Prostate gland (tissue), 2 donors: ENCODE results near the gene COL4A2. TPM values are rescaled to one million over a fixed set of nuclear protein-coding genes. Genes with fewer than 3 reads are reported as not detected.
A peak's percentile ranks its signal among the peaks of the same experiment; 100 is the strongest.

Source experiments
- DNase-seq: peaks from one replicate; pipeline ENCODE4 v3.0.0-alpha.2; 2019; ENCODE audit warnings: low spot score
- H3K27ac ChIP-seq, 2 donors: fragments of 200-600 bp; sonication (generic); 2 replicates each; pipeline ENCODE4 v1.5.1; 2017 to 2019
- H3K27me3 ChIP-seq: fragments of 200-600 bp; sonication (generic); replicated peaks from 2 replicates; pipeline ENCODE4 v1.5.1; 2019; ENCODE audit not compliant: insufficient read depth
- H3K36me3 ChIP-seq, 2 donors: fragments of 200-600 bp; sonication (generic); 1 replicate in 1 of 2; 2 replicates in 1 of 2; pipeline versions ENCODE4 v1.5.1 to v1.8.1; 2017 to 2019
- H3K4me1 ChIP-seq: fragments of 200-600 bp; sonication (generic); replicated peaks from 2 replicates; pipeline ENCODE4 v1.5.1; 2019
- H3K4me3 ChIP-seq, 2 donors: fragments of 200-600 bp; sonication (generic); 2 replicates each; pipeline ENCODE4 v1.5.1; 2017 to 2019
- H3K9me3 ChIP-seq: fragments of 200-600 bp; sonication (generic); 2 replicates; pipeline ENCODE4 v1.5.1; 2017
- POLR2A ChIP-seq: fragments of 450-650 bp; IDR thresholded peaks from one replicate; pipeline ENCODE4 v1.6.1; 2016; ENCODE audit warnings: antibody characterized with exemption, mild to moderate bottlenecking
- POLR2AphosphoS5 ChIP-seq: sonication (generic); formaldehyde crosslinking; IDR thresholded peaks from one replicate; pipeline ENCODE4 v1.6.1; 2017; ENCODE audit warnings: antibody characterized with exemption
- WGBS: methylation state at CpG from one replicate; pipeline ENCODE4 v1.1.5; 2018; 5-methylcytosine and 5-hydroxymethylcytosine counted together
- intact Hi-C: fragments of 100-400 bp; cut with DNase I; formaldehyde crosslinking; loops from one replicate; pipeline ENCODE4 v1.14.2; 2022
- total RNA-seq, 2 donors: library from RNA; depleted of rRNA; stranded (reverse); fragments of >200 nt; gene quantifications; one replicate each; pipeline ENCODE4 v1.1.0, GENCODE V29; 2016
- TF ChIP-seq, protein P1 (sequence below), 4 experiments: fragments of 200-600 bp in 2 of 4; fragments of 450-650 bp in 2 of 4; sonication (generic) in 2 of 4; IDR thresholded peaks; 1 replicate in 3 of 4; 2 replicates in 1 of 4; pipeline ENCODE4 v1.5.1; 2016 to 2019; ENCODE audit warnings: antibody characterized with exemption in 4 of 4, mild to moderate bottlenecking in 2 of 4, moderate library complexity in 2 of 4

Gene COL4A2
- total RNA-seq, 2 donors from 2014 or later, result 82.8 to 193 TPM

DNA sequence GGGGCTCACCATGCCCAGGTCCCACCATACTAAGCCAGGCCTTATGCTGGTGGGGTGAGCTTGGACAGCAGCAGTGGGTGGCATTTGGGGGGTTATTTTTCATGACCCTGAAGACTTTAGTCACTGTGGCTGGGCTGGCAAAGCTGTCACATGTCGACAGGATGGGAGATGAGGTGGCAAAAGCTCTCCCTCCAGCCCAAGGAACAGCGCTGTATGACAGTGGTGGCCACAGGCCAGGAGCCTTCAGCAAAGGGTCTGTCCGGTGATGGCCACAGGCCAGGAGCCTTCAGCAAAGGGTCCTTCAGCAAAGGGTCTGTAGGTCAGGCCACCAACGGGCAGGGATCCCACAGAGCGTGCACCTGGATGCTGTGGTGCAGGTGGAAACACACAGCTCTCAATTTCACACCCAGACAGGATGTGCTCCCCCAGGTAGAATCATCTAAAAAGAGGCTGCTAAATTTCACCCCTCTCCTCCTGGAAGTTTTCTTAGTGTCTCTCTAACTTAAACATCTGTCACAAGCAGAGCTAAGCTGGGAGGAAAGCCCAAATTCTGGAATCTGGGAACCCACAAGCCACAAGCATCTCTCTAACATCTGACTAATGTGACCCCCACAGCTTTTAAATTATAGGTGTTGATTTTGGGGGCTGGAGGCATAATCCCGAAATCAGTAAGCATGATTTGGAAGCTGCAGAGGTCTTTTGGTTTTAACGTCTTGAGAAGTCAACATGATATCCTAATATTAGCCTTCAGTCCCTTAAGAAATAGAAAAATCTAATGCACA is 23.2 kb upstream of the COL4A2 start:
- H3K36me3 ChIP-seq, result no peaks in the 10 kb centered on the region
- H3K27ac ChIP-seq, result no peak overlapping the region
- H3K4me3 ChIP-seq, result no peak overlapping the region
- H3K27me3 ChIP-seq, result no peaks in the 10 kb centered on the region
- H3K4me1 ChIP-seq, result no peaks in the 10 kb centered on the region
- intact Hi-C loops, result no loop called here
- DNase-seq, result no peak
- H3K9me3 ChIP-seq, result no peaks in the 10 kb centered on the region
- WGBS, result 77% methylated on average over 7 of the region's 7 CpGs
- TF ChIP-seq POLR2A (no peak), POLR2AphosphoS5 (no peak)
- TF ChIP-seq, protein P1, sequence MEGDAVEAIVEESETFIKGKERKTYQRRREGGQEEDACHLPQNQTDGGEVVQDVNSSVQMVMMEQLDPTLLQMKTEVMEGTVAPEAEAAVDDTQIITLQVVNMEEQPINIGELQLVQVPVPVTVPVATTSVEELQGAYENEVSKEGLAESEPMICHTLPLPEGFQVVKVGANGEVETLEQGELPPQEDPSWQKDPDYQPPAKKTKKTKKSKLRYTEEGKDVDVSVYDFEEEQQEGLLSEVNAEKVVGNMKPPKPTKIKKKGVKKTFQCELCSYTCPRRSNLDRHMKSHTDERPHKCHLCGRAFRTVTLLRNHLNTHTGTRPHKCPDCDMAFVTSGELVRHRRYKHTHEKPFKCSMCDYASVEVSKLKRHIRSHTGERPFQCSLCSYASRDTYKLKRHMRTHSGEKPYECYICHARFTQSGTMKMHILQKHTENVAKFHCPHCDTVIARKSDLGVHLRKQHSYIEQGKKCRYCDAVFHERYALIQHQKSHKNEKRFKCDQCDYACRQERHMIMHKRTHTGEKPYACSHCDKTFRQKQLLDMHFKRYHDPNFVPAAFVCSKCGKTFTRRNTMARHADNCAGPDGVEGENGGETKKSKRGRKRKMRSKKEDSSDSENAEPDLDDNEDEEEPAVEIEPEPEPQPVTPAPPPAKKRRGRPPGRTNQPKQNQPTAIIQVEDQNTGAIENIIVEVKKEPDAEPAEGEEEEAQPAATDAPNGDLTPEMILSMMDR (IDR thresholded peaks at IDR 0.05), result no peak

DNA sequence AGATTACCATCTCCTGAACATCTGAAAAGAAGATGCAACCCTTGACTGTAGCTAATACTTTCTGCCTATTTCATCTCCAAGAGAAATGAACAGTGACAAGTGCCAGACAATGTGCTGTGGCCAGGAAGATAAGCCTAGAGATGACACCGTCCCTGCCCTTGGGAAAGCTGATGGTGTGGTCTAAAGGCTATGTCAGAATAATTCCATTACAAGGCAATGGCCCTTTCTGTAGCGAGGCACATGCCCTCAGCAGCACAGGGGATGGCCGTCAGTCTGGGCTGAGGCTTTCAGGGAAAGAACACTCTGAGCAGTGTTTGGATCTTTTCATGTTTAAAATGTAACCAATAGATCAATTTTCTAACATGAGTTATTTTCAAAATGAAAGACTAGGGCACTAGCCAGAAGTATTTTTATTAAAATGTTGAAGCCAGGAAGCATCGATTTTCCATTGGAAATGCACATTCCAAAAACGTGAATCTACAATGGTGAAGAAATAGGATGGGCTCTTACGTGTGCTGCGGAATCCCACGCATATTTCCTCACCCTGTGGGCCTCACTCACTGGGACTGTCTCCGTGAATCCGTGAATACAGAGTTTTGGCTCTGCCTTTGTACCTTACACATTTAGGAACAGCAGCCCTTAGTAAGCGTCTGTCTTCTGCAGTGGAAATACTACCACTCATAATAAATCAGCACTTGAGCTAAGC is 22.2 kb upstream of the COL4A2 start:
- Histone ChIP-seq H3K27ac (no peak overlapping the region), H3K9me3 (no peaks in the 10 kb centered on the region), H3K4me3 (no peak overlapping the region), H3K27me3 (no peaks in the 10 kb centered on the region), H3K36me3 (no peaks in the 10 kb centered on the region), H3K4me1 (no peaks in the 10 kb centered on the region)
- intact Hi-C loops, result no loop called here
- TF ChIP-seq POLR2A (no peak), POLR2AphosphoS5 (no peak)
- TF ChIP-seq, protein P1 (IDR thresholded peaks at IDR 0.05), result no peak
- DNase-seq, result no peak
- WGBS, result 82% methylated on average over 11 of the region's 11 CpGs

DNA sequence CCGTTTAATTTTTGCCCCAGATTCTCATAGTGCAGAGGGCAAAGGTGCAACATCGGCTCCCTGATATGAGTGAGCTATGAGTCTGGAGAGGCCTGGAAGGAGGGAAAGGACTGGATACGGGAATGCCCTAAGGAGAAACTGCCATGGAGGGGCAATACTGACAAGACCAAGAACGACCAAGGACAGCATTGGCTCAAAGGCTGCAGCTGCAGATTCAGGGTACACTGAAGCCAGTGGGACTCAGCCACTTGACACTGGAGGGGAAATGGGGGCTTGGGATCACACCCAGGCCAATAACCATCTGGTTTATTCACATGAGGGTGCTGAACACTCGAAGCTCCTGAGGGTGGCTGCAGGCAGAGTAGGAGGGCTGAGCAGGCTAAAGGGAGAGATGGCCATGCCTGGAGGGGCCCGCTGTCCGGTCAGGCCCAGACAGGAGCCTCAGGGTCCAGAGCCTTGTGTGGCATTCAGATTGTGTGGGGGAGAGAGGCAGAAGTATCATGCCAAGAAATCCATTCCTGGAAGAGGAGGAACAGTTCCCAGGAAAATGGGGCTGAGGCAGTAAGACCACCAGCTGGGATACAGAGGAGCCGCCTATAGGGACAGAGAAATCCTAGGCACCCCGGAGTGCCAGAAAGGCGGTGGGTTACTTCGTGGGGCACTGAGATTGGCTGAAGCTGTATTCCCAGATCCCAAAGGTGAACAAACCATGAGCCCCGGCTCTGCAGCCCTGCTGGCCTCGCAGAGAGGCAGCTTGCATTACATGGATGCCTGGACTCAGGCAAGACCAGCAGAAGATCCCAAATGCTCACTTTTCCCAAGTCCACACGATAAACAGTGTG is 20.9 kb upstream of the COL4A2 start:
- TF ChIP-seq POLR2A (no peak), POLR2AphosphoS5 (no peak)
- TF ChIP-seq, protein P1 (IDR thresholded peaks at IDR 0.05), result no peak
- Histone ChIP-seq H3K9me3 (no peaks in the 10 kb centered on the region), H3K4me3 (no peak overlapping the region), H3K36me3 (no peaks in the 10 kb centered on the region), H3K27me3 (no peaks in the 10 kb centered on the region), H3K27ac (peak overlapping the region in 1 of 2 donors; percentile 3), H3K4me1 (no peaks in the 10 kb centered on the region)
- DNase-seq, result no peak
- intact Hi-C loops, result no loop called here
- 76% methylated on average over 14 of the region's 14 CpGs for WGBS

DNA sequence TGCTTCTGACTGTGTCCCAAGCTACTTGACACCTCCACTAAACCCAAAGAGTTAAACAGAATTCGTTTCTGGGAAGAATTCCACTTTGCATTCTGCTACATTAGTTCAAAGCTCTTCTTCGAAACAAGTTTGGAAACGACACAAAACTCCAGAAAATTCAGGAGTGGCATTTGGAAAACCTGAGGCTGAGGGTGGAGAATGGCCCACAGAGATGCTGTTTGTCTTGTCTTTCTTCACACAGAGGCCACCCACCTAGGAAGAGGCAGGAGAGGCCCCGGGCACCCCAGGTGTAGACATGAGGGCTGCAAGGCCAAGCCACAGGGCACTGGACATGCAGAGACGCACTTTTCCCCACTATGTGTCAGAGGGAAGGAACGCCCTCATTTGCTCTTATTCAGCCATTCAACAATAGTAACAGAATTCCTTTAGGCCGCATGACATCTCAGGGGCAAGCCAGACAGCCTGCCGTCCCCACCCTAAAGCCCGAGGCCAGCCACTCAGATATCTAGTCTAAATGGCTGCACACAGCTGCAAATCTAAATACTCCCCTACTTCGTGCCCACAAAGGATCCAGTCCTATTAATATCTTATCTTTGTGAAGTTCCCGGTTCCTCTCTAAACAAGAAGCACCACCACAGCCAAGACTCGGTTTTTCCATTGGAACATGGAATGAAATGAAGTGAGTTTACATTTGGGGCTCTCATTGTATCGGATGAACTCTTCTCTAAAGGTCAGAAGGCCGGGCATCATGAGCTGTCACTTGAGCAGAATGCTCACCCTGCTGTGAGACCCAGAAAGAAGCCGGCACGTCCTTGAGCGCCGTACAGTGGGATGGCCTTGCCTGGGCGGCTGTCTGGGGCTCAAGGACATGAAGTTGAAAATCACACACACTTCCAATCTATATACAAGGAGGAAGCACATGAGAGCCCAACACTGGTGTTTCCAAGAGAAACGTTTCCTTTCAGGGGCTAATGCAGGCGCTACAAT is 20.0 kb upstream of the COL4A2 start:
- Histone ChIP-seq H3K36me3 (no peaks in the 10 kb centered on the region), H3K9me3 (no peaks in the 10 kb centered on the region), H3K4me1 (no peaks in the 10 kb centered on the region), H3K27ac (peak overlapping the region in 1 of 2 donors; percentile 3), H3K4me3 (no peak overlapping the region), H3K27me3 (no peaks in the 10 kb centered on the region)
- TF ChIP-seq, protein P1 (IDR thresholded peaks at IDR 0.05), result no peak
- no peak for TF ChIP-seq POLR2A
- TF ChIP-seq POLR2AphosphoS5, result no peak
- intact Hi-C loops, result no loop called here
- no peak for DNase-seq
- 61% methylated on average over 21 of the region's 21 CpGs for WGBS
